Esophagus squamous epithelium (tissue), 5 donors: ENCODE results near the gene C2CD2. TPM values are rescaled to one million over a fixed set of nuclear protein-coding genes. Genes with fewer than 3 reads are reported as not detected.

Experiments
- DNase-seq: peaks from one replicate; lab custom pipeline; 2025; lab: John Stamatoyannopoulos, UW
- H3K27ac ChIP-seq, 4 donors: fragments of 200-600 bp; sonication (generic); one replicate each; pipeline ENCODE4 v1.5.1; 2016 to 2019; ENCODE audit warnings: mild to moderate bottlenecking in 1 of 4
- H3K27me3 ChIP-seq, 4 donors: fragments of 200-600 bp; sonication (generic); 1 replicate in 3 of 4; 2 replicates in 1 of 4; pipeline versions ENCODE4 v1.5.1 to v1.6.0; 2017 to 2021; ENCODE audit warnings: antibody characterized with exemption in 1 of 4
- H3K36me3 ChIP-seq, 3 donors: fragments of 200-600 bp; sonication (generic); one replicate each; pipeline ENCODE4 v1.5.1; 2016 to 2019
- H3K4me1 ChIP-seq, 3 donors: fragments of 200-600 bp; sonication (generic); one replicate each; pipeline ENCODE4 v1.5.1; 2017 to 2019
- H3K4me3 ChIP-seq, 4 donors: fragments of 200-600 bp; sonication (generic); 1 replicate in 3 of 4; 2 replicates in 1 of 4; pipeline ENCODE4 v1.5.1; 2016 to 2019; ENCODE audit warnings: mild to moderate bottlenecking in 2 of 4, moderate library complexity in 1 of 4
- H3K9me3 ChIP-seq, 3 donors: fragments of 200-600 bp; sonication (generic); one replicate each; pipeline ENCODE4 v1.5.1; 2016 to 2019
- POLR2A ChIP-seq, 4 donors: fragments of 450-650 bp; IDR thresholded peaks; one replicate each; pipeline ENCODE4 v1.6.1; 2017; ENCODE audit warnings: antibody characterized with exemption in 4 of 4, mild to moderate bottlenecking in 4 of 4, moderate library complexity in 3 of 4
- WGBS, 2 donors: methylation state at CpG; one replicate each; pipeline ENCODE4 v1.1.5; 2018; 5-methylcytosine and 5-hydroxymethylcytosine counted together
- intact Hi-C: fragments of 100-400 bp; cut with DNase I; formaldehyde crosslinking; loops from one replicate; pipeline ENCODE4 v1.15.0; 2022
- total RNA-seq, 4 donors: library from RNA; depleted of rRNA; stranded (reverse); fragments of >200 nt; gene quantifications; one replicate each; pipeline ENCODE4 v1.1.0, GENCODE V29; 2016
- TF ChIP-seq, protein P1 (sequence below), 6 experiments: fragments of 450-650 bp in 4 of 6; fragments of 200-600 bp in 2 of 6; sonication (generic) in 2 of 6; IDR thresholded peaks; one replicate each; pipeline ENCODE4 v1.5.1; 2016 to 2019; ENCODE audit warnings: antibody characterized with exemption in 6 of 6, mild to moderate bottlenecking in 4 of 6, moderate library complexity in 4 of 6
- donor health status: DM: yes; HTN: yes; CAD: no.

C2CD2 gene
- total RNA-seq, 4 donors from 2014 or later: 13.6 to 21.2 (median 15.6) TPM

DNA sequence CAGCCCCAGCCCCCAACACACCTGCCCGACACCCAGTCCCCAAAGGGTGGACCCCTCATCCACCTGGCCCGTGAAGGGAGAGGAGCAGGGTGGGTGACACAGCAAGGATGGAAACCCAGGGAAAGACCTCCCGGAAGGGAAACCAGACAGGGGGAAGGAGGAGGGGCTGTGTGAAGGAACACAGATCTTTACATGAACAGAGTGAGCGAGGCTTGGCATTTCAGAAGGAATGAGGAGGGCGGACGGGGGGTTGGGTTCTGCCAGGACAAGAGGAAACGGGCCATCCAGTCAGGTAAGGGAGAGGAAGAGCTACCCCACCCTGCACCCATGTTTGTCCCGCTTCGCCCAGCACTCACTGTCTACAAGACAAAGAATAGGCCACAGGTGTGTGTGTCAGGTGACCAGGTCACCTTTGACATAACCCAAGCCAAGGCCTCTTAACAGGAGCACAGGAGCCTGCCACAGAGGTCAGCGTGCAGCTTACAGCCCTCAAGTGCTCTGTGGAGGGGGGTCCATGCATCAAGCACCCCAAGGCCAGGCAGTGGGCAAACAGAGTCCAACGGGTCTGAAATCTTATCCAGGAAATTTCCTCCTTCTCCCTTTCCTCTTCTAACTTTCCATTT is 56.7 kb downstream of the C2CD2 start:
- WGBS, 2 donors: 86 to 89% methylated on average over 10 to 11 of the region's 11 CpGs
- intact Hi-C loops: no loop called here
- Histone ChIP-seq H3K27me3 (no peaks in the 10 kb centered on the region), H3K4me3 (no peak overlapping the region), H3K9me3 (no peaks in the 10 kb centered on the region), H3K36me3 (peaks cover 4 to 84% (median 5%) of the 10 kb centered on the region in 3 donors), H3K27ac (no peak overlapping the region), H3K4me1 (peaks cover 0 to 4% (median 0%) of the 10 kb centered on the region in 3 donors)
- DNase-seq: no peak
- TF ChIP-seq POLR2A (IDR thresholded peaks at IDR 0.05): no peak
- TF ChIP-seq, protein P1, sequence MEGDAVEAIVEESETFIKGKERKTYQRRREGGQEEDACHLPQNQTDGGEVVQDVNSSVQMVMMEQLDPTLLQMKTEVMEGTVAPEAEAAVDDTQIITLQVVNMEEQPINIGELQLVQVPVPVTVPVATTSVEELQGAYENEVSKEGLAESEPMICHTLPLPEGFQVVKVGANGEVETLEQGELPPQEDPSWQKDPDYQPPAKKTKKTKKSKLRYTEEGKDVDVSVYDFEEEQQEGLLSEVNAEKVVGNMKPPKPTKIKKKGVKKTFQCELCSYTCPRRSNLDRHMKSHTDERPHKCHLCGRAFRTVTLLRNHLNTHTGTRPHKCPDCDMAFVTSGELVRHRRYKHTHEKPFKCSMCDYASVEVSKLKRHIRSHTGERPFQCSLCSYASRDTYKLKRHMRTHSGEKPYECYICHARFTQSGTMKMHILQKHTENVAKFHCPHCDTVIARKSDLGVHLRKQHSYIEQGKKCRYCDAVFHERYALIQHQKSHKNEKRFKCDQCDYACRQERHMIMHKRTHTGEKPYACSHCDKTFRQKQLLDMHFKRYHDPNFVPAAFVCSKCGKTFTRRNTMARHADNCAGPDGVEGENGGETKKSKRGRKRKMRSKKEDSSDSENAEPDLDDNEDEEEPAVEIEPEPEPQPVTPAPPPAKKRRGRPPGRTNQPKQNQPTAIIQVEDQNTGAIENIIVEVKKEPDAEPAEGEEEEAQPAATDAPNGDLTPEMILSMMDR (IDR thresholded peaks at IDR 0.05): no peak

DNA sequence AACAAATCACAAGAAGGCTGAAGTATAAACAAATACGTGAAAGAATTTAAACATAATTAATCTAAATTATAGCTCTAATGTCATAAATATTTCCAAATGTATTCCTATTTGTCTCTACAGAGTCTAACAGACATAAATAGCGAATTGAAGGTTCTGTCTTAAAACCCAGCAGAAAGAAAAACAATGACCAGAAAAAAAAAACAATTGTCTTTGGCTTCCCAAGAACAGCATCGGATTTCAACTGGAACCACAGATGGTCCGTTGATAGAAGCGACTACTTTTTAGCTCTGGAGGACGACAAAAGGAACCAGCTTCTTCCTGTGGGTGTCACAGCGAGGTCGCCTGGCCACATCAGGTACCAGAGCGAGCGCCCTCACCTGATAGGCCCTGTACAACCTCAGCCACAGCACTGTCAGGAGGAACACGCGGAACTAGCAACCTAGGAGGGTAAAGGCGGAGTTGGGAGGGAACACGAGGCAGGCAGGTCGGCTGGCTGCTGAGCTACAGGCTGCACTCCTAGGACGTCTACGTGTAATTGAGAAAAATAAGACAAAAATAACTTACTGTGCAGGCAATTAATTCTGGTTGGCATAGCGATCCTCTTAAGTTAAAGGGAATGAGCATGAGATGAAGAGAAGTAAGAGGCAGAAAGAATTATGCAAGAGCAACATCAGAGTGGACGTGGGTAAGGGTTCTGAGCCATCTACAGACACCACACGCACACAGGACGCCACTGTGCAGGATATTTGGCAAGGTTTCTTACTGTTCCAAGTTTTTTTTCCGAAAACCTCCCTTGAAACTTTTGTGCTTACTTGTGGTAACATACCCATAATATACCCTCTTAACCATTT is 58.0 kb downstream of the C2CD2 start:
- DNase-seq: no peak
- intact Hi-C loops: no loop called here
- H3K9me3 ChIP-seq: no peaks in the 10 kb centered on the region
- H3K4me1 ChIP-seq: peaks cover 0 to 9% (median 0%) of the 10 kb centered on the region in 3 donors
- TF ChIP-seq, protein P1 (IDR thresholded peaks at IDR 0.05): no peak
- no peak for TF ChIP-seq POLR2A (IDR thresholded peaks at IDR 0.05)
- H3K27ac ChIP-seq: no peak overlapping the region
- peaks cover 4 to 83% (median 5%) of the 10 kb centered on the region in 3 donors for H3K36me3 ChIP-seq
- H3K4me3 ChIP-seq: no peak overlapping the region
- H3K27me3 ChIP-seq: no peaks in the 10 kb centered on the region
- 66 to 67% methylated on average over 22 of the region's 22 CpGs for WGBS, 2 donors

DNA sequence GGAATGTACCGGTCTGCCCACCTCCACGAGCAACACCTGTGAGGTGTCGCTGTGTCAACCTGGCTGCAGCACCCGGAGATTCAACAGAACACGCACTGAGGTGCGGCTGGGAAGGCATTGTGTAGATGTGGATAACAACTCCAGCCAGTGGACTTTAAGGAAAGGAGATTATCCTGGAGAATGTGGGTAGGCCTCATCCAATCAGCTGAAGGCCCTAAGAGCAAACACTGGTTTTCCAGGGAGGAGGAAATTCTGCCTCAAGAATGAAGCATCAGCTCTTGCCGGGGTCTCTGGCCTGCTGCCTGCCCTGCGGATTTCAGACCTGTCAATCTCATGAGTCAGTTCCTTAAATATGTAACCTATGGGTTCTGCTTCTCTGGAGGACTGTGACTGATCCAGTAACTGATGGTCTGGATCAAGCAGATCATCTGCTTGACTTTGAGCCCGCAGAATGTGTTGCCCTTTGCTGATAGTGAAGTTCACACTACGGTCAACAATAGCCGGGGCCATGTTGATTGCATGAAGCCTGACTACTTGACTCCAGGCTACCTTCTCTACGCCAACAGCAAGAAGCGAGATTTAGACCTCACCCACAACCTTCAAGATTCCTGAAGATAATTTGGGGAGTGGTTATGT is 58.8 kb downstream of the C2CD2 start:
- Histone ChIP-seq H3K36me3 (peaks cover 4 to 75% (median 5%) of the 10 kb centered on the region in 3 donors), H3K27ac (no peak overlapping the region), H3K4me1 (peaks cover 0 to 9% (median 0%) of the 10 kb centered on the region in 3 donors), H3K4me3 (no peak overlapping the region), H3K9me3 (no peaks in the 10 kb centered on the region), H3K27me3 (no peaks in the 10 kb centered on the region)
- TF ChIP-seq, protein P1 (IDR thresholded peaks at IDR 0.05): no peak
- no peak for TF ChIP-seq POLR2A (IDR thresholded peaks at IDR 0.05)
- 64 to 81% methylated on average over 6 of the region's 13 CpGs for WGBS, 2 donors
- DNase-seq: no peak
- intact Hi-C loops: no loop called here

DNA sequence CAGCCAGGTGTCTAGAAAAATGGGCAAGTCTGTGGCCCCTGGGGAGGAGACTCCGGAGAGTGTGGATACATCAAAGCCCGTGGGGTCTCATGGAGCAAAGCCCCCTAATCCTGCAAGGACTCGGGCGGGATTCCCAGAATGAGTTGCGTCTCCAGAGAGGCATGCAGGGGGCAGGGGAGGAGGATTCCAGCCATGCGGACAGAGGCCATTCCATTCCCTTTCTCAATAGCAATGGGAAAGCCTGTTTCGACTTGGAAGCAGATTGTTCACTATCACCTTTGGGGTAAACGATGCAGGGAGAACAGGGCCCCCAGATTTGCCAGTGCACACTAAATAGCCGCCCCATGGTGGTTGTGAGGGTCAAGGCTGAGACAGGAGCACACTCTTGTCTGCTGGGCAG is 59.3 kb downstream of the C2CD2 start:
- H3K36me3 ChIP-seq: peaks cover 4 to 70% (median 5%) of the 10 kb centered on the region in 3 donors

More for the DNA sequence above, 59.3 kb downstream of the C2CD2 start:
- H3K4me1 ChIP-seq: peaks cover 0 to 9% (median 0%) of the 10 kb centered on the region in 3 donors
- no peak overlapping the region for H3K4me3 ChIP-seq
- no peak for DNase-seq
- TF ChIP-seq, protein P1 (IDR thresholded peaks at IDR 0.05): no peak
- no peak for TF ChIP-seq POLR2A (IDR thresholded peaks at IDR 0.05)
- H3K27ac ChIP-seq: no peak overlapping the region
- intact Hi-C loops: no loop called here
- WGBS, 2 donors: 91% methylated on average over 8 of the region's 9 CpGs; no CpG with 5 or more reads in 1 of the 2 donors
- H3K27me3 ChIP-seq: no peaks in the 10 kb centered on the region
- no peaks in the 10 kb centered on the region for H3K9me3 ChIP-seq
